Transverse colon (tissue), 4 donors: ENCODE data around the gene FSCN2. TPM values are rescaled to one million over a fixed set of nuclear protein-coding genes. Genes with fewer than 3 reads are reported as not detected.

Experiments used
- DNase-seq: peaks from one replicate; pipeline ENCODE4 v3.0.0-alpha.2; 2019
- H3K27ac ChIP-seq, 4 donors: fragments of 200-600 bp; sonication (generic); 2 replicates each; pipeline ENCODE4 v1.5.1; 2016 to 2018; ENCODE audit warnings: inconsistent platforms in 4 of 4
- H3K27me3 ChIP-seq: fragments of 200-600 bp; sonication (generic); 2 replicates; pipeline ENCODE4 v1.5.1; 2017; ENCODE audit warnings: inconsistent platforms
- H3K36me3 ChIP-seq, 4 donors: fragments of 200-600 bp; sonication (generic); 2 replicates each; pipeline ENCODE4 v1.5.1; 2017 to 2019; ENCODE audit warnings: inconsistent platforms in 4 of 4
- H3K4me1 ChIP-seq, 4 donors: fragments of 200-600 bp; sonication (generic); 2 replicates each; pipeline ENCODE4 v1.5.1; 2017 to 2020; ENCODE audit warnings: inconsistent platforms in 4 of 4
- H3K4me3 ChIP-seq, 4 donors: fragments of 200-600 bp; sonication (generic); 1 replicate in 1 of 4; 2 replicates in 3 of 4; pipeline versions ENCODE4 v1.5.1 to v1.6.1; 2017 to 2019; ENCODE audit warnings: inconsistent platforms in 4 of 4
- H3K9me3 ChIP-seq, 2 donors: fragments of 200-600 bp; sonication (generic); 2 replicates each; pipeline ENCODE4 v1.5.1; 2017 to 2019; ENCODE audit warnings: inconsistent platforms in 2 of 2
- CTCF ChIP-seq, 5 experiments: fragments of 200-600 bp in 3 of 5; fragments of 450-650 bp in 2 of 5; sonication (generic) in 3 of 5; IDR thresholded peaks; 1 replicate in 2 of 5; 2 replicates in 3 of 5; pipeline ENCODE4 v1.5.1; 2016 to 2017; ENCODE audit warnings: antibody characterized with exemption in 5 of 5, inconsistent platforms in 3 of 5, mild to moderate bottlenecking in 2 of 5, moderate library complexity in 1 of 5
- EP300 ChIP-seq: sonication (generic); formaldehyde crosslinking; IDR thresholded peaks from one replicate; pipeline ENCODE4 v1.6.1; 2017; ENCODE audit warnings: antibody characterized with exemption, low read depth
- POLR2A ChIP-seq: fragments of 450-650 bp; IDR thresholded peaks from one replicate; pipeline ENCODE4 v1.6.1; 2016; ENCODE audit warnings: antibody characterized with exemption, mild to moderate bottlenecking, moderate library complexity
- POLR2AphosphoS5 ChIP-seq, 3 donors: sonication (generic); formaldehyde crosslinking; IDR thresholded peaks; one replicate each; pipeline ENCODE4 v1.6.1; 2016; ENCODE audit warnings: antibody characterized with exemption in 3 of 3
- WGBS, 2 donors: methylation state at CpG; one replicate each; pipeline ENCODE4 v1.1.5; 2018; ENCODE audit warnings: low coverage in 1 of 2; 5-methylcytosine and 5-hydroxymethylcytosine counted together
- in situ Hi-C, 4 donors: fragments of 200-750 bp; cut with MboI; loops; one replicate each; pipeline versions ENCODE4 v1.15.0 to v1.15.1; 2017; ENCODE audit warnings: low sequenced_read_pairs in 3 of 4, low pct_ligation_motif_present in 1 of 4, low pct_unique_long_range_greater_than_20kb in 1 of 4
- intact Hi-C: fragments of 100-400 bp; cut with DNase I; formaldehyde crosslinking; loops from one replicate; pipeline ENCODE4 v1.15.1; 2023; ENCODE audit warnings: low total_unique reads
- total RNA-seq, 4 donors: library from RNA; depleted of rRNA; stranded (reverse); fragments of >200 nt; gene quantifications; one replicate each; pipeline ENCODE4 v1.1.0, GENCODE V29; 2016

Gene FSCN2
- total RNA-seq, 4 donors from 2014 or later, result 2.3 to 36.4 (median 17.2) TPM

GRCh38 chr17:81549031-81549557 lies 20.9 kb downstream of the FSCN2 start:
- 93 to 97% methylated on average over 10 to 16 of the region's 16 CpGs for WGBS, 2 donors
- no peak overlapping the region for H3K27ac ChIP-seq

GRCh38 chr17:81549826-81550225 lies 21.6 kb downstream of the FSCN2 start:
- Histone ChIP-seq H3K9me3 (no peaks in the 10 kb centered on the region), H3K36me3 (peaks cover 0 to 11% (median 4%) of the 10 kb centered on the region in 4 donors), H3K27me3 (no peaks in the 10 kb centered on the region), H3K4me1 (peaks cover 14 to 31% (median 20%) of the 10 kb centered on the region in 4 donors), H3K27ac (no peak overlapping the region), H3K4me3 (no peak overlapping the region)
- intact Hi-C loops (no loop called here), in situ Hi-C loops (no loop called here)
- DNase-seq, result no peak
- WGBS, 2 donors, result 86% methylated on average over 8 of the region's 8 CpGs; no CpG with 5 or more reads in 1 of the 2 donors
- no peak for TF ChIP-seq POLR2AphosphoS5 (IDR thresholded peaks at IDR 0.05)
- TF ChIP-seq CTCF (IDR thresholded peaks at IDR 0.05), result no peak
- TF ChIP-seq POLR2A, result no peak
- no peak for TF ChIP-seq EP300

More at GRCh38 chr17:81549031-81549557, 20.9 kb downstream of the FSCN2 start:
- no peak overlapping the region for H3K4me3 ChIP-seq
- H3K36me3 ChIP-seq, result peaks cover 0 to 16% (median 4%) of the 10 kb centered on the region in 4 donors
- no peaks in the 10 kb centered on the region for H3K27me3 ChIP-seq
- H3K9me3 ChIP-seq, result no peaks in the 10 kb centered on the region
- peaks cover 14 to 29% (median 19%) of the 10 kb centered on the region in 4 donors for H3K4me1 ChIP-seq
- in situ Hi-C loops, result no loop called here
- no peak for DNase-seq
- intact Hi-C loops, result no loop called here
- no peak for TF ChIP-seq POLR2A
- TF ChIP-seq CTCF (IDR thresholded peaks at IDR 0.05), result no peak
- TF ChIP-seq EP300, result no peak
- no peak for TF ChIP-seq POLR2AphosphoS5 (IDR thresholded peaks at IDR 0.05)

GRCh38 chr17:81550285-81550684 lies 22.1 kb downstream of the FSCN2 start:
- DNase-seq, result no peak
- H3K4me3 ChIP-seq, result no peak overlapping the region
- H3K27me3 ChIP-seq, result no peaks in the 10 kb centered on the region
- 95% methylated on average over 15 of the region's 15 CpGs; no CpG with 5 or more reads in 1 of the 2 donors for WGBS, 2 donors
- no peak overlapping the region for H3K27ac ChIP-seq
- H3K36me3 ChIP-seq, result peaks cover 0 to 7% (median 3%) of the 10 kb centered on the region in 4 donors
- H3K9me3 ChIP-seq, result no peaks in the 10 kb centered on the region
- H3K4me1 ChIP-seq, result peaks cover 14 to 31% (median 20%) of the 10 kb centered on the region in 4 donors
- intact Hi-C loops (no loop called here), in situ Hi-C loops (no loop called here)
- TF ChIP-seq CTCF (IDR thresholded peaks at IDR 0.05) (no peak), POLR2AphosphoS5 (IDR thresholded peaks at IDR 0.05) (no peak), EP300 (no peak), POLR2A (no peak)

- Histone ChIP-seq H3K4me1 (peaks cover 14 to 31% (median 20%) of the 10 kb centered on the region in 4 donors), H3K27me3 (no peaks in the 10 kb centered on the region), H3K9me3 (no peaks in the 10 kb centered on the region), H3K4me3 (peak overlapping the region; percentile 78 to 100 (median 90)), H3K36me3 (peaks cover 0 to 5% (median 0%) of the 10 kb centered on the region in 4 donors), H3K27ac (peak overlapping the region in 1 of 4 donors; percentile 96)
- no peak for DNase-seq
- in situ Hi-C loops, result no loop called here
- TF ChIP-seq POLR2AphosphoS5 (IDR thresholded peaks at IDR 0.05) (no peak), EP300 (no peak), CTCF (IDR thresholded peaks at IDR 0.05) (no peak), POLR2A (no peak)
- intact Hi-C loops, result no loop called here
- 83% methylated on average over 25 of the region's 27 CpGs; no CpG with 5 or more reads in 1 of the 2 donors for WGBS, 2 donors
Observed at GRCh38 chr17:81550830-81551457, 22.8 kb downstream of the FSCN2 start.
